ENCODE results near the gene LUC7L3.
A peak's percentile ranks its signal among the peaks of the same experiment; 100 is the strongest.

Gene LUC7L3

DNA sequence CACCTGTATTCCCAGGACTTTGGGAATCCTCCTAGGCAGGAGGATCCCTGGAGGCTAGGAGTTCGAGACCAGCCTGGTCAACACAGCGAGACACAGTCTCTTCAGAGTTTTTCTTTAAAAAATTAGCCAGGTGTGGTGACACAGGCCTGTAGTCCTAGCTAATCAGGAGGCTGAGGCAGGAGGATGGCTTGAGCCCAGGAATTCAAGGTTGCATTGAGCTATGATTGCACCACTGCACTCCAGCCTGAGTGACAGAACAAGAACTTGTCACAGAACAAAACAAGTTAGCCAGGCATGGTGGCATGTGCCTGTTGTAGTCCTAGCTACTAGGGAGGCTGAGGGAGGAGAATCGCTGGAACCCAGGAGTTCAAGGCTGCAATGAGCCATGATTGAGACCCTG lies 36.5 kb upstream of the LUC7L3 start:
- Histone ChIP-seq H2BK5ac (ENCODE audit: low read depth, low read length, poor library complexity, severe bottlenecking) (no peak overlapping the region), H3K4me1 (ENCODE audit: control insufficient read depth, insufficient read depth, low read depth, low read length) (peaks cover 36% of the 10 kb centered on the region), H2BK120ac (ENCODE audit: low read depth, low read length) (no peak overlapping the region), H3K4me3 (ENCODE audit: insufficient read depth in 1 of 2, low read depth in 1 of 2, low read length in 2 of 2) (no peak overlapping the region), H3K9ac (ENCODE audit: low read length) (no peak overlapping the region), H3K9me3 (ENCODE audit: control insufficient read depth, low read length) (no peaks in the 10 kb centered on the region), H2AK5ac (ENCODE audit: low read length, severe bottlenecking) (peak overlapping the region; percentile 27), H2BK12ac (ENCODE audit: low read length in 2 of 2) (no peak overlapping the region), H3K36me3 (ENCODE audit: control insufficient read depth in 1 of 2, insufficient read depth in 2 of 2, low read depth in 1 of 2, low read length in 2 of 2) (peaks cover 0 to 7% of the 10 kb centered on the region in 2 experiments), H2AFZ (ENCODE audit: low read depth, low read length) (no peak overlapping the region), H3K4me2 (ENCODE audit: low read length, poor library complexity, severe bottlenecking) (no peak overlapping the region), H2BK15ac (ENCODE audit: low read depth, poor library complexity, severe bottlenecking) (no peak overlapping the region), H3K27ac (ENCODE audit: low read length, poor library complexity, severe bottlenecking) (no peak overlapping the region), H4K8ac (ENCODE audit: low read length) (no peak overlapping the region), H3K27me3 (ENCODE audit: control insufficient read depth in 1 of 2, insufficient read depth in 1 of 2, low read length in 2 of 2) (no peaks in the 10 kb centered on the region), H3K4ac (ENCODE audit: low read depth in 1 of 2, low read length in 2 of 2) (no peak overlapping the region), H3K79me1 (replicated peaks; ENCODE audit: low read length, poor library complexity, severe bottlenecking) (no peaks in the 10 kb centered on the region), H4K91ac (ENCODE audit: low read length) (no peak overlapping the region), H3K18ac (ENCODE audit: low read depth in 1 of 2, low read length in 2 of 2) (no peak overlapping the region), H3K14ac (ENCODE audit: low read length in 2 of 2) (no peak overlapping the region), H3K23ac (ENCODE audit: low read length in 2 of 2) (no peak overlapping the region)
- DNase-seq = no peak
- WGBS = 93% methylated on average over 3 of the region's 3 CpGs

DNA sequence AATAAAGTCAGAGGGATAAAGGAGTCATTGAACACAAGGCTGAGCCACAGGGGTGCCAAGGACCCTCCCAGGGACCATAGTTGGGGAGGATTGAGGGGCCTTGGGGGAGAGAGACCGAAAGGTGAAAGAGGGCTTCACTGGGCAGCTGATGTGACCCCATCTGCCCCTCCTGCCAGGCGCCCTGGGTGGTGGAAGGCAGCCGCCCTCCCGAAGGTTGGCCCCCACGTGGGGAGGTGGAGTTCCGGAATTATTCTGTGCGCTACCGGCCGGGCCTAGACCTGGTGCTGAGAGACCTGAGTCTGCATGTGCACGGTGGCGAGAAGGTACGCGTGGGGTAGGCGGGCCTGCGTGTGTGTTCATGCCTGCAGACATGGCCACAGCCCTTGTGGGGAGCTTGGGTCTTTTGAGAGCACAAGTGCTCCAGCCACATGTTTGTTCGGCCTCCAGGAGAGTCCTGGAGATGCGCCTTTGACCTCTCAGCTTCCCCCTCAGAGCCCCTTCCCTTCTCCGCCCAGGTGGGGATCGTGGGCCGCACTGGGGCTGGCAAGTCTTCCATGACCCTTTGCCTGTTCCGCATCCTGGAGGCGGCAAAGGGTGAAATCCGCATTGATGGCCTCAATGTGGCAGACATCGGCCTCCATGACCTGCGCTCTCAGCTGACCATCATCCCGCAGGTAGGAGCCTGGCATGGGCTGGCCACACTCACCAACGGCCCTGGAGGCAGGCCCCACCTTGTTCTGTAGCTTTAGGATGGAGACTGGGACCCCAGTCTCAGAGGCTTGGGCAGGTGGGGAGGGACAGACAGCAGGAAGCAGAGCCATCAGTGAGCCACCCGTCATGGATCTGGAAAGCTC lies 35.7 kb upstream of the LUC7L3 start:
- H3K79me1 ChIP-seq (replicated peaks; ENCODE audit: low read length, poor library complexity, severe bottlenecking) = no peaks in the 10 kb centered on the region
- no peak overlapping the region for H2AFZ ChIP-seq (ENCODE audit: low read depth, low read length)
- peak overlapping the region; percentile 12 for H2BK15ac ChIP-seq (ENCODE audit: low read depth, poor library complexity, severe bottlenecking)
- 96% methylated on average over 28 of the region's 28 CpGs for WGBS
- H2BK12ac ChIP-seq (ENCODE audit: low read length in 2 of 2) = no peak overlapping the region
- H3K18ac ChIP-seq (ENCODE audit: low read depth in 1 of 2, low read length in 2 of 2) = no peak overlapping the region
- H4K91ac ChIP-seq (ENCODE audit: low read length) = peak overlapping the region; percentile 19
- H3K4me1 ChIP-seq (ENCODE audit: control insufficient read depth, insufficient read depth, low read depth, low read length) = peaks cover 41% of the 10 kb centered on the region
- peaks cover 0 to 2% of the 10 kb centered on the region in 2 experiments for H3K36me3 ChIP-seq (ENCODE audit: control insufficient read depth in 1 of 2, insufficient read depth in 2 of 2, low read depth in 1 of 2, low read length in 2 of 2)
- peak overlapping the region; percentile 74 for H2AK5ac ChIP-seq (ENCODE audit: low read length, severe bottlenecking)
- DNase-seq = no peak
- no peak overlapping the region for H3K27ac ChIP-seq (ENCODE audit: low read length, poor library complexity, severe bottlenecking)
- H2BK120ac ChIP-seq (ENCODE audit: low read depth, low read length) = no peak overlapping the region
- no peak overlapping the region for H3K14ac ChIP-seq (ENCODE audit: low read length in 2 of 2)
- no peak overlapping the region for H2BK5ac ChIP-seq (ENCODE audit: low read depth, low read length, poor library complexity, severe bottlenecking)
- no peak overlapping the region for H3K4me3 ChIP-seq (ENCODE audit: insufficient read depth in 1 of 2, low read depth in 1 of 2, low read length in 2 of 2)
- H4K8ac ChIP-seq (ENCODE audit: low read length) = no peak overlapping the region
- no peak overlapping the region for H3K4me2 ChIP-seq (ENCODE audit: low read length, poor library complexity, severe bottlenecking)
- H3K4ac ChIP-seq (ENCODE audit: low read depth in 1 of 2, low read length in 2 of 2) = no peak overlapping the region
- no peaks in the 10 kb centered on the region for H3K27me3 ChIP-seq (ENCODE audit: control insufficient read depth in 1 of 2, insufficient read depth in 1 of 2, low read length in 2 of 2)
- H3K23ac ChIP-seq (ENCODE audit: low read length in 2 of 2) = no peak overlapping the region
- no peak overlapping the region for H3K9ac ChIP-seq (ENCODE audit: low read length)
- no peaks in the 10 kb centered on the region for H3K9me3 ChIP-seq (ENCODE audit: control insufficient read depth, low read length)

GRCh38 chr17:50684288-50684611 lies 35.2 kb upstream of the LUC7L3 start:
- 82% methylated on average over 5 of the region's 5 CpGs for WGBS
- H3K36me3 ChIP-seq (ENCODE audit: control insufficient read depth in 1 of 2, insufficient read depth in 2 of 2, low read depth in 1 of 2, low read length in 2 of 2) = no peaks in the 10 kb centered on the region
- no peak overlapping the region for H2BK5ac ChIP-seq (ENCODE audit: low read depth, low read length, poor library complexity, severe bottlenecking)
- no peak overlapping the region for H3K23ac ChIP-seq (ENCODE audit: low read length in 2 of 2)
- H3K14ac ChIP-seq (ENCODE audit: low read length in 2 of 2) = no peak overlapping the region
- H3K27me3 ChIP-seq (ENCODE audit: control insufficient read depth in 1 of 2, insufficient read depth in 1 of 2, low read length in 2 of 2) = no peaks in the 10 kb centered on the region
- H3K4me3 ChIP-seq (ENCODE audit: insufficient read depth in 1 of 2, low read depth in 1 of 2, low read length in 2 of 2) = no peak overlapping the region
- no peak overlapping the region for H3K4me2 ChIP-seq (ENCODE audit: low read length, poor library complexity, severe bottlenecking)
- H3K27ac ChIP-seq (ENCODE audit: low read length, poor library complexity, severe bottlenecking) = no peak overlapping the region
- no peak overlapping the region for H2AFZ ChIP-seq (ENCODE audit: low read depth, low read length)
- no peaks in the 10 kb centered on the region for H3K79me1 ChIP-seq (replicated peaks; ENCODE audit: low read length, poor library complexity, severe bottlenecking)
- no peak overlapping the region for H2BK15ac ChIP-seq (ENCODE audit: low read depth, poor library complexity, severe bottlenecking)
- H4K8ac ChIP-seq (ENCODE audit: low read length) = no peak overlapping the region
- peaks cover 44% of the 10 kb centered on the region for H3K4me1 ChIP-seq (ENCODE audit: control insufficient read depth, insufficient read depth, low read depth, low read length)
- peak overlapping the region in 1 of 2 experiments; percentile 42 for H3K18ac ChIP-seq (ENCODE audit: low read depth in 1 of 2, low read length in 2 of 2)
- H3K9ac ChIP-seq (ENCODE audit: low read length) = no peak overlapping the region
- H2BK120ac ChIP-seq (ENCODE audit: low read depth, low read length) = no peak overlapping the region
- no peak for DNase-seq
- peak overlapping the region; percentile 87 for H2AK5ac ChIP-seq (ENCODE audit: low read length, severe bottlenecking)
- no peak overlapping the region for H4K91ac ChIP-seq (ENCODE audit: low read length)
- H2BK12ac ChIP-seq (ENCODE audit: low read length in 2 of 2) = no peak overlapping the region
- H3K9me3 ChIP-seq (ENCODE audit: control insufficient read depth, low read length) = no peaks in the 10 kb centered on the region
- H3K4ac ChIP-seq (ENCODE audit: low read depth in 1 of 2, low read length in 2 of 2) = no peak overlapping the region

GRCh38 chr17:50684612-50685333 lies 34.6 kb upstream of the LUC7L3 start:
- Histone ChIP-seq H2AK5ac (ENCODE audit: low read length, severe bottlenecking) (peak overlapping the region; percentile 87), H3K36me3 (ENCODE audit: control insufficient read depth in 1 of 2, insufficient read depth in 2 of 2, low read depth in 1 of 2, low read length in 2 of 2) (no peaks in the 10 kb centered on the region), H3K79me1 (replicated peaks; ENCODE audit: low read length, poor library complexity, severe bottlenecking) (no peaks in the 10 kb centered on the region), H3K27me3 (ENCODE audit: control insufficient read depth in 1 of 2, insufficient read depth in 1 of 2, low read length in 2 of 2) (no peaks in the 10 kb centered on the region), H3K14ac (ENCODE audit: low read length in 2 of 2) (no peak overlapping the region), H3K4me3 (ENCODE audit: insufficient read depth in 1 of 2, low read depth in 1 of 2, low read length in 2 of 2) (no peak overlapping the region), H3K4me2 (ENCODE audit: low read length, poor library complexity, severe bottlenecking) (no peak overlapping the region), H3K9ac (ENCODE audit: low read length) (no peak overlapping the region), H3K18ac (ENCODE audit: low read depth in 1 of 2, low read length in 2 of 2) (peak overlapping the region in 1 of 2 experiments; percentile 42), H2BK15ac (ENCODE audit: low read depth, poor library complexity, severe bottlenecking) (peak overlapping the region; percentile 38), H2BK12ac (ENCODE audit: low read length in 2 of 2) (peak overlapping the region in 1 of 2 experiments; percentile 24), H2AFZ (ENCODE audit: low read depth, low read length) (no peak overlapping the region), H3K9me3 (ENCODE audit: control insufficient read depth, low read length) (no peaks in the 10 kb centered on the region), H3K4me1 (ENCODE audit: control insufficient read depth, insufficient read depth, low read depth, low read length) (peaks cover 49% of the 10 kb centered on the region), H2BK120ac (ENCODE audit: low read depth, low read length) (no peak overlapping the region), H2BK5ac (ENCODE audit: low read depth, low read length, poor library complexity, severe bottlenecking) (no peak overlapping the region), H3K4ac (ENCODE audit: low read depth in 1 of 2, low read length in 2 of 2) (no peak overlapping the region), H3K27ac (ENCODE audit: low read length, poor library complexity, severe bottlenecking) (no peak overlapping the region), H4K91ac (ENCODE audit: low read length) (no peak overlapping the region), H3K23ac (ENCODE audit: low read length in 2 of 2) (no peak overlapping the region), H4K8ac (ENCODE audit: low read length) (no peak overlapping the region)
- 79% methylated on average over 14 of the region's 15 CpGs for WGBS
- DNase-seq = no peak
